ENCODE measurements around the gene PEX11G. TPM values are rescaled to one million over a fixed set of nuclear protein-coding genes. Genes with fewer than 3 reads are reported as not detected.

PEX11G gene
- total RNA-seq, 1 donor from 2014 or later = 2.6 TPM

- Mint-ChIP-seq H3K9me3 (ENCODE audit: low read depth) (no peaks in the 10 kb centered on the region), H3K27ac (ENCODE audit: unreplicated experiment) (no peak overlapping the region), H3K4me3 (ENCODE audit: unreplicated experiment) (no peak overlapping the region), H3K4me1 (ENCODE audit: low read depth) (peaks cover 19% of the 10 kb centered on the region), H3K36me3 (ENCODE audit: low read depth) (no peaks in the 10 kb centered on the region), H3K27me3 (ENCODE audit: low read depth) (no peaks in the 10 kb centered on the region)
- TF ChIP-seq CTCF (IDR thresholded peaks at IDR 0.05) = no peak
- no peak for DNase-seq (ENCODE audit: low spot score)
These were observed 10.0 kb downstream of the PEX11G start for GRCh38 chr19:7478843-7479227.

- H3K4me3 Mint-ChIP-seq (ENCODE audit: unreplicated experiment) = no peak overlapping the region
- no peaks in the 10 kb centered on the region for H3K9me3 Mint-ChIP-seq (ENCODE audit: low read depth)
- TF ChIP-seq CTCF (IDR thresholded peaks at IDR 0.05) = no peak
- no peak overlapping the region for H3K27ac Mint-ChIP-seq (ENCODE audit: unreplicated experiment)
- no peaks in the 10 kb centered on the region for H3K27me3 Mint-ChIP-seq (ENCODE audit: low read depth)
- DNase-seq (ENCODE audit: low spot score) = no peak
- H3K36me3 Mint-ChIP-seq (ENCODE audit: low read depth) = no peaks in the 10 kb centered on the region
- peaks cover 18% of the 10 kb centered on the region for H3K4me1 Mint-ChIP-seq (ENCODE audit: low read depth)
These were observed 10.5 kb downstream of the PEX11G start for GRCh38 chr19:7478173-7478842.

GRCh38 chr19:7477758-7478157 is 11.1 kb downstream of the PEX11G start:
- H3K36me3 Mint-ChIP-seq (ENCODE audit: low read depth) = no peaks in the 10 kb centered on the region
- no peak for TF ChIP-seq CTCF (IDR thresholded peaks at IDR 0.05)
- no peak overlapping the region for H3K4me3 Mint-ChIP-seq (ENCODE audit: unreplicated experiment)
- no peak overlapping the region for H3K27ac Mint-ChIP-seq (ENCODE audit: unreplicated experiment)
- no peak for DNase-seq (ENCODE audit: low spot score)
- H3K27me3 Mint-ChIP-seq (ENCODE audit: low read depth) = no peaks in the 10 kb centered on the region
- peaks cover 13% of the 10 kb centered on the region for H3K4me1 Mint-ChIP-seq (ENCODE audit: low read depth)
- H3K9me3 Mint-ChIP-seq (ENCODE audit: low read depth) = no peaks in the 10 kb centered on the region

- no peak overlapping the region for H3K4me3 Mint-ChIP-seq (ENCODE audit: unreplicated experiment)
- no peaks in the 10 kb centered on the region for H3K27me3 Mint-ChIP-seq (ENCODE audit: low read depth)
- no peak for TF ChIP-seq CTCF (IDR thresholded peaks at IDR 0.05)
- H3K27ac Mint-ChIP-seq (ENCODE audit: unreplicated experiment) = no peak overlapping the region
- no peak for DNase-seq (ENCODE audit: low spot score)
- H3K4me1 Mint-ChIP-seq (ENCODE audit: low read depth) = peaks cover 13% of the 10 kb centered on the region
- H3K36me3 Mint-ChIP-seq (ENCODE audit: low read depth) = no peaks in the 10 kb centered on the region
- H3K9me3 Mint-ChIP-seq (ENCODE audit: low read depth) = no peaks in the 10 kb centered on the region
These were observed 11.9 kb downstream of the PEX11G start for GRCh38 chr19:7476777-7477494.

GRCh38 chr19:7476241-7476640 is 12.6 kb downstream of the PEX11G start:
- no peak for DNase-seq (ENCODE audit: low spot score)
- no peaks in the 10 kb centered on the region for H3K36me3 Mint-ChIP-seq (ENCODE audit: low read depth)
- H3K27me3 Mint-ChIP-seq (ENCODE audit: low read depth) = no peaks in the 10 kb centered on the region
- no peak for TF ChIP-seq CTCF (IDR thresholded peaks at IDR 0.05)
- peaks cover 13% of the 10 kb centered on the region for H3K4me1 Mint-ChIP-seq (ENCODE audit: low read depth)
- no peaks in the 10 kb centered on the region for H3K9me3 Mint-ChIP-seq (ENCODE audit: low read depth)
- H3K4me3 Mint-ChIP-seq (ENCODE audit: unreplicated experiment) = no peak overlapping the region
- no peak overlapping the region for H3K27ac Mint-ChIP-seq (ENCODE audit: unreplicated experiment)

Measured in chondrocyte (in vitro differentiated cells).